Measurements from ENCODE around the gene SH3BP2. TPM values are rescaled to one million over a fixed set of nuclear protein-coding genes. Genes with fewer than 3 reads are reported as not detected.
"Not testable (repeated sequence)": the region's sequence is repeated elsewhere in the genome, so short reads cannot be mapped to it uniquely, and the experiment has no call there.

Gene SH3BP2
- total RNA-seq, 1 experiment from 2014 or later = 28.7 TPM

DNA sequence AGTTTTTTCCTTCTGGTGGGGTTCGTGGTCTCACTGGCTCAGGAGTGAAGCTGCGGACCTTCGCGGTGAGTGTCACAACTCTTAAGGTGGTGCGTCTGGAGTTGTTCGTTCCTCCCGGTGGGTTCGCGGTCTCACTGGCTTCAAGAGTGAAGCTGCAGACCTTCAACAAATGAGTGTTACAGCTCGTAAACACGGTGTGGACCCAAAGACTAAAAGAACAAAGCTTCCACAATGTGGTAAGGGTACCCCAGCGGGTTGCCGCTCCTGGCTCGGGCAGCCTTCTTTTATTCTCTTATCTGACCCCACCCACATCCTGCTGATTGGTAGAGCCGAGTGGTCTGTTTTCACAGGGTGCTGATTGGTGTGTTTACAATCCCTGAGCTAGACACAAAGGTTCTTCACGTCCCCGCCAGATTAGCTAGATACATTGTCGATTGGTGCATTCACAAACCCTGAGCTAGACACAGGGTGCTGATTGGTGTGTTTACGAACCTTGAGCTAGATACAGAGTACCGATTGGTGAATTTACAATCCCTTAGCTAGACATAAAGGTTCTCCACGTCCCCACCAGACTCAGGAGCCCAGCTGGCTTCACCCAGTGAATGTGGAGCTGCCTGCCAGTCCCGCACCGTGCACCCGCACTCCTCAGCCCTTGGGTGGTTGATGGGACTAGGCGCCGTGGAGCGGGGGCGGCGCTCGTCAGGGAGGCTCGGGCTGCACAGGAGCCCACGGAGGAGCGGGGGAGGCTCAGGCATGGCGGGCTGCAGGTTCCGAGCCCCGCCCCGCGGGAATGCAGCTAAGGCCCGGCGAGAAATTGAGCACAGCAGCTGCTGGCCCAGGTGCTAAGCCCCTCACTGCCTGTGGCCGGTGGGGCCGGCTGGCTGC is 30.2 kb upstream of the SH3BP2 start:
- not testable (repeated sequence) for DNase-seq (ENCODE audit: low read depth)

- DNase-seq (ENCODE audit: low read depth) = no peak
These were observed 29.3 kb upstream of the SH3BP2 start for GRCh38 chr4:2763511-2763967.

- no peak for DNase-seq (ENCODE audit: low read depth)
These were observed 26.9 kb upstream of the SH3BP2 start for GRCh38 chr4:2765832-2766526.

GRCh38 chr4:2767046-2767704 is 25.7 kb upstream of the SH3BP2 start:
- no peak for DNase-seq (ENCODE audit: low read depth)

DNA sequence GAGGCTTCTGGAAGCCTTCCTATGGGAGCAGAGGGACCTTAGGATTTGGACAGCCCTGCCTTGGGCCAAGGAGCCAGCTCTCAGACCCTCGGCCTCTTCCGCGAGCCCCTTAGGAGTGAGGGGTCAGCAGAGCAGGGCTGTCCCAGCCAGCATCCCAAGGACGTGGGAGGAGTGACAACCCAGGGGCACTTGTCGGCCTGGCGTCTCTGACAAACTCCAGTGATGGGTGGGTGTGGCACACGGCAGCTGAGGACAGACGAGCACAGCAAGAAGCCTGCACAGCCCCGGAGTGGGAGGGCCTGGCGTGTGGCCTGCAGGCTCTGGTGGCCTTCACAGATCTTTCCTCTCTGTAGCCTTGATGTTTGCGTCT is 25.2 kb upstream of the SH3BP2 start:
- DNase-seq (ENCODE audit: low read depth) = no peak

DNA sequence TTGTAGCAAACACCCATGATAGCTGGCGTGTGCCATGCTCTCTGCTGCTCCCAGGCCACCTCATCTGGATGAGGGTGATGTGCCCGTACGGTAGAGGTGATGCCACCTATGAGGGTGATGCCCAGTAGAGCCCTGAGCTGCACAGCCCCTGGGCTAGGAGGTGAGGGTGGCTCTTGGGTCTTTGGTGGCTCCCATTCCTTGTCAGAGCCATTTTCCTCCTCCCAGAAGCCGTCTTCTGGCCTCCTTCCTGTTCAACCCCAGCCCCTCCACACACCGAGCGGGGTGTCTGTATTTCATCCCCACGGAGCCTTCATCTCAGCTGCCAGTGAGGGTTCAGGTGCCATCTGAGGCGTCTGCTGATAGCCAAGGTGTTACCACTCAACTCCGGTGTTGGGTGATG is 24.8 kb upstream of the SH3BP2 start:
- DNase-seq (ENCODE audit: low read depth) = no peak

- no peak for DNase-seq (ENCODE audit: low read depth)
These were observed 24.0 kb upstream of the SH3BP2 start for GRCh38 chr4:2768921-2769336.

GRCh38 chr4:2771264-2771663 is 21.6 kb upstream of the SH3BP2 start:
- no peak for DNase-seq (ENCODE audit: low read depth)

- DNase-seq (ENCODE audit: low read depth) = not testable (repeated sequence)
These were observed 12.2 kb upstream of the SH3BP2 start for GRCh38 chr4:2780643-2781042.

- DNase-seq (ENCODE audit: low read depth) = no peak
These were observed 11.0 kb upstream of the SH3BP2 start for GRCh38 chr4:2781911-2782310.

- DNase-seq (ENCODE audit: low read depth) = no peak
These were observed 9.1 kb upstream of the SH3BP2 start for GRCh38 chr4:2783790-2784189.

- no peak for DNase-seq (ENCODE audit: low read depth)
These were observed 7.3 kb upstream of the SH3BP2 start for GRCh38 chr4:2785613-2786012.

GRCh38 chr4:2786152-2786671 is 6.7 kb upstream of the SH3BP2 start:
- no peak for DNase-seq (ENCODE audit: low read depth)

GRCh38 chr4:2786794-2787229 is 6.1 kb upstream of the SH3BP2 start:
- DNase-seq (ENCODE audit: low read depth) = no peak

DNA sequence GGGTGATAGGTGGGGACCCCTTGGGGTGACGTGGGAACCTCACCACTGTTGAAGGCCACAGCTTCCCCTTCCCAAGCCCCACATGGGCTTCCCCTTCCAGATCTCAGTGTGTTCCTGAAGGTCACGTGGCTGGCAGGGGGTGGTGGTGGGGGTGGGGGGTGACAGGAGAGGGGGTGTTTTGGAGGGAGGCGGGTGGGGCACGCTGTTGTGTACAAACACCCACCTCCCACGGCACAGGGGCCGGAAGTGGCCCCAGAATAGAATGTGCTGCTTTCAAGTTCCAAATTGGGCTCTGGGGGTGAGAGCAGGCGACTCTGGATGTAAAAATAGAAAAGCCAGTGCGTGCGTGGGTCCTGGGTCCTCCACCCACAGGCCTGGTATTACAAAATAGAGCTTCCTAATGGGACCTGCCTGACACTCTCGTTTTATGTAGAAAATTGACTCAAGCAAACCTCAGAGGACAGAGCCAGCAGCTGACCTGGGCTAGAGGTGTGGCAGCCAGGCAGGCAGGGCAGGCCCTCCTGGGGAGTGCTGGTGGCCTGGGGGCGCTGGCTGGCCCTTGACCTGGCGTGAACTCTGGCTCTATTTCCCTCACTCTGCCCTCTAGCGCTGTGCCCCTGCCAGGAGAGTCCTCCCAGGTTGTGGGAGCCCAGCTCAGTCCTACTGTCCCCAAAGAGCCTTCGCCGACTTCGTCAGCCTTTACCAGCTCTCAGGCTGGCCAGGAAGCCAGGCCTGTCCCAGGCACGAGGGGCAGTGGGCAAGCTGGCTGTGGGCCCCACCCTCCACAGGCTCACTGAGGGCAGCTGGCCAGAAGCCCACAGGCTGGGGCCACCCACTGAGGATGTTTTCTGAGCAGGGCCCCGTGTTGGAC is 5.4 kb upstream of the SH3BP2 start:
- no peak for DNase-seq (ENCODE audit: low read depth)

DNA sequence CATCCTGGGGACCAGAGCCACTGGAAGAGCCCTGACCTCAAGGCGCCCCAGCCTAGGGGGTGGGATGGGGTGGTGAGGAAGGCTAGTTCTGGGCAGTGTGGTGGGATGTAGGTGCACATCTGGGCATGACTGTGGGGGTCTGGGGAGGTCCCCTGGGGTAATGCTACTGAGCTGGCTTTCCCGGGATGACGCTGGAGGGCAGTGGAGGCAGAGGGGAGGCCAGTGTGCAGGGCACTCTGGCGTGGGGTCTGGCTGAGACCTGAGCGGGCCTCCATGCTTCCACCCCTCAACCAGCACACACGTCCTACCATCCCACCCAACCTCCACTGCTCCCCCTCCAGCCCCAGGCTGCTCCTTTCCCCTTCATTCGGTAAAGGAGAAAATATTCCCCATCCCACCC is 4.8 kb upstream of the SH3BP2 start:
- no peak for DNase-seq (ENCODE audit: low read depth)

DNA sequence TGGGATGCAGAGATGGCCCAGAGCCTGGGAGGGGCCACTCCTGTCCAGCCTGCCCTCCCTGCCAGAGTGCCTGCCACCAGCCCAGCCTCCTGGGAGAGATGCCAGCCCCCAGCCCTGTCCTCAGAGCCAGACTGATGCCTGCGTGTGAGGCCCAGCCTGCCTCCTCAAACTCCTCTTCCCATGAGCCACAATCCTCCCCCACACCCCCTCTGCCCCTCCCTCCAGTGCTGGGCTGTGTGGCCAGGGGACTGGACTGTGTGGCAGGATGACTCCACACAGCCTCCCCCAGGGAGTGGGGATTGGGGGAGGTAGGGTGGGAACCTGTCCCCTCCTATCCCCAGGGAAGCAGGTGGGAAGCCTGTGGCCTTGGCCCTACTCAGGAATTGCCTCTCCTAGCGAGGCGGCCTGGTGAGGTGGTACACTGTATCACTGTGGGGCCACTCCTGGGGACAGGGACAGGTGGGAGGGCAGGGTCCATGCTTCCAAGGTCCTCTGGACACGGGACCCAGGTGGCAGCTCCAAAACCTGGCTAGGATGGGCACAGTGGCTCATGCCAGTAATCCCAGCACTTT is 4.3 kb upstream of the SH3BP2 start:
- DNase-seq (ENCODE audit: low read depth) = peak; percentile 59

GRCh38 chr4:2789351-2789750 is 3.5 kb upstream of the SH3BP2 start:
- DNase-seq (ENCODE audit: low read depth) = no peak

GRCh38 chr4:2789793-2790582 is 2.9 kb upstream of the SH3BP2 start:
- no peak for DNase-seq (ENCODE audit: low read depth)
